ENCODE measurements around the gene BMF. TPM values are rescaled to one million over a fixed set of nuclear protein-coding genes. Genes with fewer than 3 reads are reported as not detected.

The BMF gene
- total RNA-seq, 1 experiment from 2014 or later: 3.0 TPM

DNA sequence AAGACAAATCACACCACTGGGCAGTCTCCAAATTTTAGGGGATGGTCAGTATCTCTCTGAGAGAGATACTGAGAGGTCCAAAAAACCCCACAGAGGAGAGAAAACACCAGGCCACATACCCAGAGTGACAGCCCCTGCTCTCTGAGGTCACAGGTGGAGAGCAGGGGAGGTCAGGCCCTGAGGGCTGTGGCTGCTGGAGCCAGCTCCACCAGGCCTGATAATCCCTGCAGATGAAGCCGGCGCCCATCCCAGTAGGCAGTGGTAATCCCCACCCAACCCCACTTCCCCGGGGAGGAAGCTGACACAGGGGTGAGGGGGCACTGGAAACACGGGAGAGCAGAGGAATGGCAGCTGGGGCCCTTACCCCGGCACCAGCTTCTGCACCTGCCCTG is 38.5 kb downstream of the BMF start:
- H3K27me3 ChIP-seq (ENCODE audit: low read length): no peaks in the 10 kb centered on the region
- H3K9me2 ChIP-seq (replicated peaks; ENCODE audit: insufficient read depth, low read length): no peaks in the 10 kb centered on the region
- no peak overlapping the region for H3K27ac ChIP-seq (ENCODE audit: low read length)
- no peak overlapping the region for H2AFZ ChIP-seq (ENCODE audit: low read length)
- no peaks in the 10 kb centered on the region for H3K79me2 ChIP-seq (ENCODE audit: low read length)
- H3K4me3 ChIP-seq (ENCODE audit: low read length): no peak overlapping the region
- no peak for DNase-seq
- no peaks in the 10 kb centered on the region for H3K9me3 ChIP-seq (ENCODE audit: low read length)
- peaks cover 11% of the 10 kb centered on the region for H3K4me1 ChIP-seq (ENCODE audit: low read length)
- no peak overlapping the region for H3K9ac ChIP-seq (ENCODE audit: low read length)
- H3K4me2 ChIP-seq (ENCODE audit: low read depth, low read length, poor library complexity, severe bottlenecking): no peak overlapping the region
- no peaks in the 10 kb centered on the region for H4K20me1 ChIP-seq (ENCODE audit: insufficient read depth, low read depth, low read length)
- H3K36me3 ChIP-seq (ENCODE audit: insufficient read depth, low read length): no peaks in the 10 kb centered on the region

DNA sequence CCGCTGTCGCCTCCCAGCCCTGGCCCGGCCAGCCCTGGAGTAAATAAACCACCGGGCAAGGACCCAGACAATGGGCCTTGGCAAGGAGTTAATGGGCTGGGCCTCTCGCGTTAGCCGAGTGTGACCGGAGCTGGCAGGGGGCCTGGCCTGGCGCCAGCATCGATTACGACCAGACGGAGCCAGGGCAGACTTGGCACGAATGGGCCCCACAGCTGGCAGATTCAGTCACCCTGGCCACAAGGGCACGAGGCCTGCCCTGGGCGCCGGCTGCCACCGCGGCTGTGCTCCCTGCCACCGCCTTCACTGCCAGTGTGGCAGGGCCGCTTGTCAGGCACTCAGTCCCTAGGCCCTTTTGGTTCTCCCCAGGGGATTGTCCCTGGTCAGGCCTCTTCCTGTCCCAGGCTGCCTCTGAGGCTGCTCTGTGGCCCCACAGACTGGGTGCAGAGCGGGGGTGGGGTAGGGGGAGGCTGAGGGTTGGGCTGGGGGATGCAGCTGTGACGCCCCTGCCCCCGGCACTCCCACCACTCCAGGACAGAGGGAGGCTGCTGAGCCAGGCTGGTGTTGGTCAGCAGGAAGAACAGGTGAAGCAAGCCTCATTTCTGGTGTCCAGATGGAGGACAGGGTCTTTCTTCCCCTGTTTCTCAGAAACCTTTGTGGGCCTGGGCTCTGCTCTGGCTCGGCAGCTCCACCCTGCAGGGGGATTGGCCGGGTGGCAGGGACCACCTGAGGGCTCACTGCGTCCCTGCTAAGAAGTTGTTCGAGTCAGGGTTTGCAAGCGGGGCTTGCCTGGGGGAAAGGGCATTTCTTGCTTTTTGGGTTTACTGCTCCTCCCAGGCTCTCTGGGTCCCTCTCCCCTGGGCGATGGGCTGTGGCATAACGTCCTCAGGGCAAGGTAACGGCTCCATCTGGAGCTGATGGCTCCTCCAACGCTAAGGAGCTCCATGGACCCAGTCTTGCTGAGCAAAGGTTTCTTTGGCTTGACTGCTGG is 39.2 kb downstream of the BMF start:
- no peaks in the 10 kb centered on the region for H4K20me1 ChIP-seq (ENCODE audit: insufficient read depth, low read depth, low read length)
- DNase-seq: peak; percentile 64
- H3K27me3 ChIP-seq (ENCODE audit: low read length): no peaks in the 10 kb centered on the region
- peaks cover 18% of the 10 kb centered on the region for H3K4me1 ChIP-seq (ENCODE audit: low read length)
- H3K4me3 ChIP-seq (ENCODE audit: low read length): peak overlapping the region; percentile 32; the same call in 1 of the 2 replicates
- H2AFZ ChIP-seq (ENCODE audit: low read length): no peak overlapping the region
- no peak overlapping the region for H3K27ac ChIP-seq (ENCODE audit: low read length)
- H3K9ac ChIP-seq (ENCODE audit: low read length): peak overlapping the region; percentile 52
- no peaks in the 10 kb centered on the region for H3K9me3 ChIP-seq (ENCODE audit: low read length)
- H3K79me2 ChIP-seq (ENCODE audit: low read length): no peaks in the 10 kb centered on the region
- H3K4me2 ChIP-seq (ENCODE audit: low read depth, low read length, poor library complexity, severe bottlenecking): peak overlapping the region; percentile 67
- H3K9me2 ChIP-seq (replicated peaks; ENCODE audit: insufficient read depth, low read length): no peaks in the 10 kb centered on the region
- H3K36me3 ChIP-seq (ENCODE audit: insufficient read depth, low read length): no peaks in the 10 kb centered on the region

DNA sequence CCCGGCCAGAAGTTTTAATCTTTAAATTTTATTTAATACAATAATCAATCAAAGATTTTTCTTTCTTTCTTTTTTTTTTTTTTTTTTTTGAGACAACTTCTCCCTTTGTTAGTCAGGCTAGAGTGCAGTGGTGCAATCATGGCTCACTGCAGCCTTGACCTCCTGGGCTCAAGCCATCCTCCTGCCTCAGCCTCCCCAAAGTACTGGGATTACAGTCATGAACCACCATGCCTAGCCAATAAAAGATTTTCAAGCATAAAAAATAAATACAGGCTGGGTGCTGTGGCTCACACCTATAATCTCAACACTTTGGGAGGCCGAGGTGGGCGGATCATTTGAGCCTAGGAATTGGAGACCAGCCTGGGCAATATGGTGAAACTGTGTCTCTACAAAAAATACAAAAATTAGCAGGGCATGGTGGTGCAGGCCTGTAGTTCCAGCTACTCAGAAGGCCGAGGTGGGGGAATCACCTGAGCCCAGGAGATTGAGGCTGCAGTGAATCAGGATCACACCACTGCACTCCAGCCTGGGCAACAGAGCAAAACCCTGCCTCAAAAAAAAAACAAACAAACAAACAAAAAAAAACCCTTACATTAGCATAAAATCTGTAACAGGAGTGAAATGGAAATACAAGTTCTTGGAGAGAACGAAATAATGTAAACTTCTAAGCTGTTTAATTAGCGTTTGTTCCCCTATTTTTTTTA is 40.6 kb downstream of the BMF start:
- H3K79me2 ChIP-seq (ENCODE audit: low read length): no peaks in the 10 kb centered on the region

DNA sequence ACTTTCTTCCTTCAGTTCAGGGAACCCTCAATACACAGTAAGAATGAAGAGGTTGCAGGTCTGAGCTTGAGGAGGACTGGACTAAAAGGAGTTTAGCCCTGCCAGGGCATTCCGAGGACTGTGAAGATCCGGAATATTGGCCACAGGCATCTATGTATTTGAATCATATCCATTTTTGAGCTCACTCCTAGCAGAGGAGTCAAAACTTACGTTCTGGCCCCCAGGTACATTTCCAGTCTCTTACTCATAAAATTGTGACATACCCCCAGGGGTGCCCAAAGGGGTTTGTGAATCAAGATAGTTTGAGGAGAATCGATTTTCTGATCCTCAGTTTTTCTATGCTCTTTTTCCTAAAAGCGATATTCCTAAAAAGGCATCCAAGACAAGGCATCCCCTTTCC is 42.1 kb downstream of the BMF start:
- no peak overlapping the region for H3K9ac ChIP-seq (ENCODE audit: low read length)
- H4K20me1 ChIP-seq (ENCODE audit: insufficient read depth, low read depth, low read length): no peaks in the 10 kb centered on the region
- H3K9me3 ChIP-seq (ENCODE audit: low read length): no peaks in the 10 kb centered on the region
- H3K4me1 ChIP-seq (ENCODE audit: low read length): peaks cover 21% of the 10 kb centered on the region
- H2AFZ ChIP-seq (ENCODE audit: low read length): no peak overlapping the region
- H3K4me2 ChIP-seq (ENCODE audit: low read depth, low read length, poor library complexity, severe bottlenecking): no peak overlapping the region
- no peaks in the 10 kb centered on the region for H3K79me2 ChIP-seq (ENCODE audit: low read length)
- H3K36me3 ChIP-seq (ENCODE audit: insufficient read depth, low read length): no peaks in the 10 kb centered on the region
- H3K27me3 ChIP-seq (ENCODE audit: low read length): no peaks in the 10 kb centered on the region
- H3K4me3 ChIP-seq (ENCODE audit: low read length): no peak overlapping the region
- no peak for DNase-seq
- no peak overlapping the region for H3K27ac ChIP-seq (ENCODE audit: low read length)
- no peaks in the 10 kb centered on the region for H3K9me2 ChIP-seq (replicated peaks; ENCODE audit: insufficient read depth, low read length)

More for the DNA sequence above, 40.6 kb downstream of the BMF start:
- Histone ChIP-seq H3K9ac (ENCODE audit: low read length) (no peak overlapping the region), H3K36me3 (ENCODE audit: insufficient read depth, low read length) (no peaks in the 10 kb centered on the region), H3K27ac (ENCODE audit: low read length) (no peak overlapping the region), H3K9me2 (replicated peaks; ENCODE audit: insufficient read depth, low read length) (no peaks in the 10 kb centered on the region), H2AFZ (ENCODE audit: low read length) (no peak overlapping the region), H3K4me2 (ENCODE audit: low read depth, low read length, poor library complexity, severe bottlenecking) (no peak overlapping the region), H3K27me3 (ENCODE audit: low read length) (no peaks in the 10 kb centered on the region), H3K4me1 (ENCODE audit: low read length) (peaks cover 21% of the 10 kb centered on the region), H3K9me3 (ENCODE audit: low read length) (no peaks in the 10 kb centered on the region), H3K4me3 (ENCODE audit: low read length) (no peak overlapping the region), H4K20me1 (ENCODE audit: insufficient read depth, low read depth, low read length) (no peaks in the 10 kb centered on the region)
- no peak for DNase-seq

DNA sequence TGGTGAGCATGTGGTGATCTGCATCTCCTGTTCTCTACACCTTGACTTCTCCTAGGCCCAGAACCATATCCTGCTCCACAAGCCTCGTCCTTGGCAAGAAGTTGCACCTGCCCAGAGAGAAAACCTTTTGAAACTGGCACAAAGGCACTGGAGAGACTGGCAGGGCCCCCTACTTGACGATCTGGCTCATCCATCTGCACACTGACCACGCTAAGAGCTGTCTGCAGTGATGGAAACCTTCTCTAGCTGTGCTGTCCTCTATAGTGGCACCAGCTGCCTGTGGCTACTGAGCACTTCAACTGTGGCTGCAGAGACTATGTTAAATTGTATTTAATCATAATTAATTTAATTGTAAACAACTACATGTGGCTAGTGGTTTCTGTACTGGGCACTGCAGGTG is 43.5 kb downstream of the BMF start:
- Histone ChIP-seq H3K4me1 (ENCODE audit: low read length) (peaks cover 21% of the 10 kb centered on the region), H2AFZ (ENCODE audit: low read length) (no peak overlapping the region), H3K9ac (ENCODE audit: low read length) (no peak overlapping the region), H3K79me2 (ENCODE audit: low read length) (no peaks in the 10 kb centered on the region), H3K27me3 (ENCODE audit: low read length) (no peaks in the 10 kb centered on the region), H3K27ac (ENCODE audit: low read length) (no peak overlapping the region), H3K4me3 (ENCODE audit: low read length) (no peak overlapping the region), H3K36me3 (ENCODE audit: insufficient read depth, low read length) (no peaks in the 10 kb centered on the region), H3K9me2 (replicated peaks; ENCODE audit: insufficient read depth, low read length) (no peaks in the 10 kb centered on the region), H3K9me3 (ENCODE audit: low read length) (no peaks in the 10 kb centered on the region), H4K20me1 (ENCODE audit: insufficient read depth, low read depth, low read length) (no peaks in the 10 kb centered on the region), H3K4me2 (ENCODE audit: low read depth, low read length, poor library complexity, severe bottlenecking) (no peak overlapping the region)
- no peak for DNase-seq

DNA sequence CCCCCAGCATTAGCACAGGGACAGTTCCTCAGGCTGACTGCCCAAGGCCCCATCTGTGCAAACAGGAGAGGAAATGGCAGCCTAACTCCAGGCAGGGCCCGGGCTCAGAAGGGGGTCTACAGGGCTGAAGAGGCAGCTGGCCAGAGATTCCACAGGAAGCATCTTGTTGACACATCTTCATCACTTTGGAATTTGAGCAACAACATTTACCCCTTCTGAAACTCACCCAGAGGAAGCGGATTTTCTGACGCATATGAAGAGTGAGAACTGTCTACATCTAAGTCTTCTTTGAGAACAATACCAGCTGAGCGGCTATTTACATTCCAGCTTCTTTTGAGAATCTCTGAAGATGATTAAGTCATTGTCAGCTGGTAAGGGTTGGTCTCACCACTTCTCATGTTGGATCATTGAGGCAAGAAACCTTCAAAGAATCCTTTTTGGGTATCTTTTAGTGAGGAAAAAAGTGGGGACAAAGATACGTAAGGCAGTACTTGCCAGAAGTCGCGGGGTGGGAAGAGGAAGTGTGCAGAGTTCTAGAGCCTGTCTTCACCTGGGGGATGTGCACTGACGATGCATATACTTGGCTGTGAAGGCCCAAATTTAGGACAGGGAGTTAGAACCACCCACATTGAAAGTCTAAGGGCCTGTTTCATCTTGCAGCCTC is 44.3 kb downstream of the BMF start:
- Histone ChIP-seq H3K9ac (ENCODE audit: low read length) (no peak overlapping the region), H3K4me3 (ENCODE audit: low read length) (no peak overlapping the region), H3K9me2 (replicated peaks; ENCODE audit: insufficient read depth, low read length) (no peaks in the 10 kb centered on the region), H3K79me2 (ENCODE audit: low read length) (no peaks in the 10 kb centered on the region), H3K27ac (ENCODE audit: low read length) (no peak overlapping the region), H3K27me3 (ENCODE audit: low read length) (no peaks in the 10 kb centered on the region), H3K4me2 (ENCODE audit: low read depth, low read length, poor library complexity, severe bottlenecking) (no peak overlapping the region), H4K20me1 (ENCODE audit: insufficient read depth, low read depth, low read length) (no peaks in the 10 kb centered on the region), H3K4me1 (ENCODE audit: low read length) (peaks cover 17% of the 10 kb centered on the region), H2AFZ (ENCODE audit: low read length) (no peak overlapping the region), H3K36me3 (ENCODE audit: insufficient read depth, low read length) (no peaks in the 10 kb centered on the region), H3K9me3 (ENCODE audit: low read length) (no peaks in the 10 kb centered on the region)
- DNase-seq: no peak

DNA sequence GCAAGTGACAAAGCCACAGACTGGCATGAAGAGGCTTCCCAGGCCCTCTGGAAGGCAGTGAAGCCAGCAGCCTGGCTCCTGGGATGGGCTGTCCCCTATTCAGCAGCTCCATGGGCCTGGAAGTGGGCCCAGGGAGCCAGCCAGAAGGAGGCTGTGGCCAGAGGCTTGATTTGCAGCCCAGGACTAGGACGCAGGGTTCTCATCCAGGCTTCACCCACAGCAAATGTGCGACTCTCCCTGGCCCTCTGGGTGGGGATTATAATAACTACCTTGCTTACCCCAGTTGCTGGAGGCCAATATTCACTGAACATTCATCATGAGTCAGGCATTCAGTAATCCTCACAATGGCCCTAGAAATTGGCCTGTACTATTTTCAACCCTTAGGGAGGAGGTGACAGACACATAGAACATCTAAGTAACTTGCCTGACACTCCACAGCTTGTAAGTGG is 45.1 kb downstream of the BMF start:
- H3K27ac ChIP-seq (ENCODE audit: low read length): no peak overlapping the region
- no peak overlapping the region for H3K9ac ChIP-seq (ENCODE audit: low read length)
- H3K4me1 ChIP-seq (ENCODE audit: low read length): peaks cover 10% of the 10 kb centered on the region

More for the DNA sequence above, 45.1 kb downstream of the BMF start:
- Histone ChIP-seq H3K9me2 (replicated peaks; ENCODE audit: insufficient read depth, low read length) (no peaks in the 10 kb centered on the region), H4K20me1 (ENCODE audit: insufficient read depth, low read depth, low read length) (no peaks in the 10 kb centered on the region), H2AFZ (ENCODE audit: low read length) (no peak overlapping the region), H3K4me2 (ENCODE audit: low read depth, low read length, poor library complexity, severe bottlenecking) (no peak overlapping the region), H3K36me3 (ENCODE audit: insufficient read depth, low read length) (no peaks in the 10 kb centered on the region), H3K79me2 (ENCODE audit: low read length) (no peaks in the 10 kb centered on the region), H3K4me3 (ENCODE audit: low read length) (no peak overlapping the region), H3K9me3 (ENCODE audit: low read length) (no peaks in the 10 kb centered on the region), H3K27me3 (ENCODE audit: low read length) (no peaks in the 10 kb centered on the region)
- no peak for DNase-seq

Data from Karpas-422 (cell line).